Measurements from ENCODE around the gene ATP6V1C2.

- TF ChIP-seq POLR2A (IDR thresholded peaks at IDR 0.05; ENCODE audit: low read length), result no peak
- TF ChIP-seq CTCF (IDR thresholded peaks at IDR 0.05), result no peak
- TF ChIP-seq MAX (IDR thresholded peaks at IDR 0.05), result no peak
- TF ChIP-seq, protein P1, sequence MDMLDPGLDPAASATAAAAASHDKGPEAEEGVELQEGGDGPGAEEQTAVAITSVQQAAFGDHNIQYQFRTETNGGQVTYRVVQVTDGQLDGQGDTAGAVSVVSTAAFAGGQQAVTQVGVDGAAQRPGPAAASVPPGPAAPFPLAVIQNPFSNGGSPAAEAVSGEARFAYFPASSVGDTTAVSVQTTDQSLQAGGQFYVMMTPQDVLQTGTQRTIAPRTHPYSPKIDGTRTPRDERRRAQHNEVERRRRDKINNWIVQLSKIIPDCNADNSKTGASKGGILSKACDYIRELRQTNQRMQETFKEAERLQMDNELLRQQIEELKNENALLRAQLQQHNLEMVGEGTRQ (IDR thresholded peaks at IDR 0.05), result no peak
- TF ChIP-seq EP300 (IDR thresholded peaks at IDR 0.05), result no peak
- no peak for TF ChIP-seq SMC3 (IDR thresholded peaks at IDR 0.05)
- TF ChIP-seq BHLHE40 (IDR thresholded peaks at IDR 0.05; ENCODE audit: low read depth, low read length), result no peak
- TF ChIP-seq CEBPB (IDR thresholded peaks at IDR 0.05), result no peak
- no peak for TF ChIP-seq ZFP36 (IDR thresholded peaks at IDR 0.05; ENCODE audit: borderline replicate concordance, partially characterized antibody)
- TF ChIP-seq MAZ (IDR thresholded peaks at IDR 0.05; ENCODE audit: borderline replicate concordance, low read depth, low read length), result no peak
- TF ChIP-seq RFX5 (IDR thresholded peaks at IDR 0.05), result no peak
- no peak for TF ChIP-seq JUN (IDR thresholded peaks at IDR 0.05)
- no peak for TF ChIP-seq ESRRA (IDR thresholded peaks at IDR 0.05; ENCODE audit: borderline replicate concordance, low read length)
Observed at GRCh38 chr2:10765461-10765860, 44.0 kb downstream of the ATP6V1C2 start.
